A549 (cell line): ENCODE data around the gene KIAA2012. TPM values are rescaled to one million over a fixed set of nuclear protein-coding genes. Genes with fewer than 3 reads are reported as not detected.

Experiments used
- ATAC-seq, 2 experiments: fragments of 200-7000 bp in 1 of 2; fragments of >200 bp in 1 of 2; cut with Nextera tagmentation in 1 of 2; cut with Tn5 transposase in 1 of 2; 3 replicates each; pipeline versions ENCODE4 v1.8.0 to v1.9.1; 2018 to 2020; ENCODE audit warnings: mild to moderate bottlenecking in 1 of 2, moderate library complexity in 1 of 2
- CTCF ChIA-PET: fragments of 300-600 bp; sonication (Branson Sonifier 250); formaldehyde crosslinking; extraction: SDS; loops from one replicate; lab custom pipeline; 2021; ENCODE audit warnings: antibody characterized with exemption, inconsistent platforms; lab: Yijun Ruan, JAX
- POLR2A ChIA-PET: fragments of 350-600 bp; formaldehyde crosslinking; extraction: SDS; loops from one replicate; lab custom pipeline; 2021; ENCODE audit warnings: antibody characterized with exemption, inconsistent platforms; lab: Yijun Ruan, JAX
- DNase-seq, 2 experiments: peaks; one replicate each; pipeline versions ENCODE4 v3.0.0 to v3.0.0-alpha.2; 2011 to 2016; ENCODE audit warnings: low read depth in 1 of 2, low spot score in 1 of 2
- FAIRE-seq: peaks from 2 replicates; lab custom pipeline; 2011; peaks lifted over from hg19 to GRCh38; lab: Jason Lieb, UNC
- H3K27ac ChIP-seq, 2 experiments: fragments of >200 bp; sonication (Bioruptor Twin); formaldehyde crosslinking; 3 replicates each; pipeline ENCODE4 v1.5.1; 2016 to 2017
- H3K4me1 ChIP-seq: fragments of >200 bp; sonication (Bioruptor Twin); formaldehyde crosslinking; 3 replicates; pipeline ENCODE4 v1.6.1; 2016
- H3K4me2 ChIP-seq: fragments of >200 bp; sonication (Bioruptor Twin); formaldehyde crosslinking; 3 replicates; pipeline ENCODE4 v1.6.1; 2016
- H3K4me3 ChIP-seq: fragments of >200 bp; sonication (Bioruptor Twin); formaldehyde crosslinking; 3 replicates; pipeline ENCODE4 v1.5.1; 2016
- H3K9me3 ChIP-seq: fragments of >200 bp; sonication (Bioruptor Twin); formaldehyde crosslinking; 3 replicates; pipeline ENCODE4 v1.6.1; 2016
- ATOH8 ChIP-seq: fragments of 250-450 bp; sonication (Bioruptor Pico); IDR thresholded peaks from 2 replicates; pipeline ENCODE4 v1.5.0; 2020; ENCODE audit warnings: low read depth, mild to moderate bottlenecking, moderate library complexity
- CBX2 ChIP-seq: fragments of 200-600 bp; sonication (generic); IDR thresholded peaks from 2 replicates; pipeline ENCODE4 v1.6.1; 2016; ENCODE audit warnings: low read depth, mild to moderate bottlenecking, borderline replicate concordance
- E2F6 ChIP-seq: IDR thresholded peaks from 2 replicates; pipeline ENCODE4 v1.6.1; 2012; ENCODE audit warnings: low read depth, borderline replicate concordance
- EP300 ChIP-seq, 2 experiments: fragments of >200 bp; sonication (Bioruptor Twin); formaldehyde crosslinking; IDR thresholded peaks; 2 replicates in 1 of 2; 3 replicates in 1 of 2; pipeline ENCODE4 v1.6.1; 2016 to 2017
- FOSB ChIP-seq: fragments of 250-450 bp; sonication (Bioruptor Pico); IDR thresholded peaks from 2 replicates; pipeline ENCODE4 v1.5.0; 2020; ENCODE audit warnings: mild to moderate bottlenecking, moderate library complexity
- FOSL2 ChIP-seq, 2 experiments: fragments of 450-650 bp in 1 of 2; fragments of >200 bp in 1 of 2; sonication (Bioruptor Twin) in 1 of 2; formaldehyde crosslinking; IDR thresholded peaks; 2 replicates each; pipeline versions ENCODE4 v1.5.0 to v1.6.1; 2016 to 2020; ENCODE audit warnings: mild to moderate bottlenecking in 1 of 2, moderate library complexity in 1 of 2
- FOXS1 ChIP-seq: fragments of 250-450 bp; sonication (Bioruptor Pico); IDR thresholded peaks from 2 replicates; pipeline ENCODE4 v1.5.0; 2020; ENCODE audit warnings: mild to moderate bottlenecking, moderate library complexity
- HMGXB4 ChIP-seq: fragments of 250-450 bp; sonication (Bioruptor Pico); IDR thresholded peaks from 2 replicates; pipeline ENCODE4 v1.5.0; 2021; ENCODE audit warnings: mild to moderate bottlenecking, moderate library complexity, borderline replicate concordance
- HOXB13 ChIP-seq: fragments of 250-450 bp; sonication (Bioruptor Pico); IDR thresholded peaks from 2 replicates; pipeline ENCODE4 v1.5.0; 2020; ENCODE audit warnings: low read depth, mild to moderate bottlenecking, moderate library complexity
- KDM5A ChIP-seq: fragments of 200-600 bp; sonication (generic); IDR thresholded peaks from 2 replicates; pipeline ENCODE4 v1.6.1; 2016; ENCODE audit warnings: antibody characterized with exemption, mild to moderate bottlenecking
- MAX ChIP-seq: IDR thresholded peaks from 2 replicates; pipeline ENCODE4 v1.6.1; 2012
- MAZ ChIP-seq: fragments of 150-350 bp; IDR thresholded peaks from 2 replicates; pipeline ENCODE4 v1.6.1; 2014; ENCODE audit warnings: antibody characterized with exemption, low read depth, low read length, borderline replicate concordance
- NFE2L2 ChIP-seq: fragments of 150-350 bp; conservative IDR thresholded peaks from 2 replicates; pipeline ENCODE4 v1.6.1; 2014; ENCODE audit warnings: low read length
- NR3C1 ChIP-seq: fragments of >200 bp; sonication (Bioruptor Twin); formaldehyde crosslinking; IDR thresholded peaks from 3 replicates; pipeline ENCODE4 v1.6.1; 2017
- PBX3 ChIP-seq: IDR thresholded peaks from 2 replicates; pipeline ENCODE4 v1.6.1; 2012
- POLR2AphosphoS2 ChIP-seq: conservative IDR thresholded peaks from 2 replicates; pipeline ENCODE4 v1.6.1; 2012; ENCODE audit warnings: low read length, improper control_type of control experiment, inconsistent platforms
- RARB ChIP-seq: fragments of 250-450 bp; sonication (Bioruptor Pico); IDR thresholded peaks from 2 replicates; pipeline ENCODE4 v1.8.0; 2021; ENCODE audit warnings: mild to moderate bottlenecking, moderate library complexity
- RCOR1 ChIP-seq: fragments of 150-350 bp; IDR thresholded peaks from 2 replicates; pipeline ENCODE4 v1.6.1; 2014; ENCODE audit warnings: antibody characterized with exemption, low read length, low read depth
- RNF2 ChIP-seq: fragments of 200-600 bp; sonication (generic); IDR thresholded peaks from 2 replicates; pipeline ENCODE4 v1.6.1; 2016; ENCODE audit warnings: low read depth, mild to moderate bottlenecking, antibody characterized with exemption, moderate library complexity, borderline replicate concordance
- SMC3 ChIP-seq: fragments of >200 bp; sonication (Bioruptor Twin); formaldehyde crosslinking; IDR thresholded peaks from 3 replicates; pipeline ENCODE4 v1.6.1; 2018; ENCODE audit warnings: inconsistent platforms
- SREBF2 ChIP-seq: fragments of 450-650 bp; IDR thresholded peaks from 2 replicates; pipeline ENCODE4 v1.6.1; 2014; ENCODE audit warnings: mild to moderate bottlenecking, moderate library complexity
- TFCP2L1 ChIP-seq: fragments of 250-450 bp; sonication (Bioruptor Pico); IDR thresholded peaks from 2 replicates; pipeline ENCODE4 v1.5.0; 2021; ENCODE audit warnings: mild to moderate bottlenecking
- TP53 ChIP-seq: fragments of 250-450 bp; sonication (Bioruptor Pico); IDR thresholded peaks from 2 replicates; pipeline ENCODE4 v1.5.0; 2021; ENCODE audit warnings: mild to moderate bottlenecking, moderate library complexity
- USF2 ChIP-seq: fragments of 450-650 bp; IDR thresholded peaks from 2 replicates; pipeline ENCODE4 v1.6.1; 2014; ENCODE audit warnings: antibody characterized with exemption
- ZFP36 ChIP-seq: fragments of 450-650 bp; IDR thresholded peaks from 2 replicates; pipeline ENCODE4 v1.6.1; 2014; ENCODE audit warnings: borderline replicate concordance; ENCODE audit not compliant: partially characterized antibody
- ZNF302 ChIP-seq: fragments of 250-450 bp; sonication (Bioruptor Pico); IDR thresholded peaks from 2 replicates; pipeline ENCODE4 v1.9.0; 2021; ENCODE audit warnings: inconsistent platforms, mild to moderate bottlenecking, moderate library complexity
- ZSCAN20 ChIP-seq: fragments of 250-450 bp; sonication (Bioruptor Pico); IDR thresholded peaks from 2 replicates; pipeline ENCODE4 v1.8.0; 2022; ENCODE audit warnings: mild to moderate bottlenecking, moderate library complexity
- WGBS: methylation state at CpG from one replicate; pipeline ENCODE4 v1.1.6; 2017; ENCODE audit errors: missing lambda C conversion rate; 5-methylcytosine and 5-hydroxymethylcytosine counted together
- polyA plus RNA-seq, 4 experiments: library from polyadenylated mRNA; depleted of rRNA in 3 of 4; stranded (reverse); fragments of >200 nt; fragmentation: RNase III in 1 of 4; extraction: RNeasy Plus Mini Kit Qiagen cat#74134 plus additional on column Dnase treatment in 1 of 4; gene quantifications; 2 replicates in 3 of 4; 3 replicates in 1 of 4; pipeline ENCODE4 v1.2.3, GENCODE V29; 2011 to 2017

KIAA2012 gene
- polyA plus RNA-seq, 2 of the 4 experiments (the other 2 are of a cell fraction), result 0.01 to 0.04 TPM

- TF ChIP-seq HMGXB4 (CRISPR knock-in tag) (no peak), ZNF302 (CRISPR knock-in tag) (no peak), MAZ (no peak), HOXB13 (CRISPR knock-in tag) (no peak), SREBF2 (no peak)
Measured at GRCh38 chr2:202099515-202099914, 26.5 kb downstream of the KIAA2012 start (continued).

GRCh38 chr2:202100176-202100575 lies 27.1 kb downstream of the KIAA2012 start:
- ChIA-PET CTCF (interaction anchor here (1.3 kb wide), 1 partner anchor 78 kb away, joined by 4 read pairs; no protein-coding TSS in a partner anchor), POLR2A (no interaction called here)
- Histone ChIP-seq H3K4me3 (no peak overlapping the region), H3K4me1 (no peaks in the 10 kb centered on the region), H3K27ac (no peak overlapping the region), H3K4me2 (no peak overlapping the region), H3K9me3 (no peaks in the 10 kb centered on the region)
- DNase-seq, result no peak
- TF ChIP-seq POLR2AphosphoS2, result no peak
- no peak for TF ChIP-seq EP300 (IDR thresholded peaks at IDR 0.05)
- no peak for TF ChIP-seq CBX2
- TF ChIP-seq ZNF302 (CRISPR knock-in tag), result no peak
- no peak for TF ChIP-seq SREBF2
- TF ChIP-seq NFE2L2, result no peak
- TF ChIP-seq TFCP2L1 (CRISPR knock-in tag), result no peak
- no peak for TF ChIP-seq ZFP36
- no peak for TF ChIP-seq RARB (CRISPR knock-in tag)
- no peak for TF ChIP-seq USF2
- TF ChIP-seq PBX3, result no peak
- TF ChIP-seq ZSCAN20 (CRISPR knock-in tag), result no peak
- no peak for TF ChIP-seq FOSL2 (IDR thresholded peaks at IDR 0.05)
- no peak for TF ChIP-seq FOSL2 (CRISPR knock-in tag; IDR thresholded peaks at IDR 0.05)
- no peak for TF ChIP-seq SMC3
- WGBS, result 82% methylated on average over 4 of the region's 4 CpGs
- ATAC-seq, result no peak
- FAIRE-seq, result no peak

GRCh38 chr2:202101026-202101579 lies 28.0 kb downstream of the KIAA2012 start:
- no peak overlapping the region for H3K4me3 ChIP-seq
- FAIRE-seq, result no peak
- POLR2A ChIA-PET, result no interaction called here
- H3K27ac ChIP-seq, result no peak overlapping the region
- no peak for TF ChIP-seq RCOR1
- no peak for TF ChIP-seq EP300 (IDR thresholded peaks at IDR 0.05)
- no peak for TF ChIP-seq KDM5A
- no peak for TF ChIP-seq NR3C1
- TF ChIP-seq FOXS1, result no peak
- TF ChIP-seq TP53 (CRISPR knock-in tag), result no peak
- no peak for TF ChIP-seq MAX
- TF ChIP-seq ATOH8 (CRISPR knock-in tag), result no peak
- no peak for TF ChIP-seq RNF2
- no peak for TF ChIP-seq PBX3
- no peak for TF ChIP-seq FOSB (CRISPR knock-in tag)
- no peak for TF ChIP-seq SREBF2
- no peak for TF ChIP-seq E2F6
- TF ChIP-seq, all 56 proteins: peak for 0
- no peaks in the 10 kb centered on the region for H3K9me3 ChIP-seq
- CTCF ChIA-PET, result no interaction called here
- no peak for DNase-seq
- no peak for ATAC-seq
- H3K4me2 ChIP-seq, result no peak overlapping the region
- H3K4me1 ChIP-seq, result no peaks in the 10 kb centered on the region
- 41% methylated on average over 3 of the region's 3 CpGs for WGBS
